Kidney epithelial cell (primary cell): ENCODE measurements around the gene CHERP. TPM values are rescaled to one million over a fixed set of nuclear protein-coding genes. Genes with fewer than 3 reads are reported as not detected.

Experiments used
- DNase-seq: peaks from one replicate; pipeline ENCODE4 v3.0.0-alpha.2; 2010; ENCODE audit warnings: low read depth
- H3K27me3 ChIP-seq: 2 replicates; pipeline ENCODE4 v1.6.0; 2011; ENCODE audit warnings: low read length; ENCODE audit not compliant: control insufficient read depth, insufficient read depth
- H3K36me3 ChIP-seq: 2 replicates; pipeline ENCODE4 v1.5.1; 2011; ENCODE audit warnings: low read length; ENCODE audit not compliant: control insufficient read depth, insufficient read depth
- H3K4me3 ChIP-seq: 2 replicates; pipeline ENCODE4 v1.5.1; 2011; ENCODE audit warnings: low read depth, mild to moderate bottlenecking, control low read depth, low read length
- total RNA-seq: library from RNA; depleted of rRNA; stranded (reverse); fragments of >200 nt; gene quantifications from 2 replicates; pipeline ENCODE4 v1.2.3, GENCODE V29; 2015
- TF ChIP-seq, protein P1 (sequence below): IDR thresholded peaks from 2 replicates; pipeline ENCODE4 v1.5.1; 2011; ENCODE audit warnings: mild to moderate bottlenecking, moderate library complexity, low read length, control low read depth, inconsistent platforms; ENCODE audit not compliant: insufficient read depth, poor library complexity, severe bottlenecking

CHERP gene
- total RNA-seq, 1 donor from 2014 or later, result 10.3 TPM

DNA sequence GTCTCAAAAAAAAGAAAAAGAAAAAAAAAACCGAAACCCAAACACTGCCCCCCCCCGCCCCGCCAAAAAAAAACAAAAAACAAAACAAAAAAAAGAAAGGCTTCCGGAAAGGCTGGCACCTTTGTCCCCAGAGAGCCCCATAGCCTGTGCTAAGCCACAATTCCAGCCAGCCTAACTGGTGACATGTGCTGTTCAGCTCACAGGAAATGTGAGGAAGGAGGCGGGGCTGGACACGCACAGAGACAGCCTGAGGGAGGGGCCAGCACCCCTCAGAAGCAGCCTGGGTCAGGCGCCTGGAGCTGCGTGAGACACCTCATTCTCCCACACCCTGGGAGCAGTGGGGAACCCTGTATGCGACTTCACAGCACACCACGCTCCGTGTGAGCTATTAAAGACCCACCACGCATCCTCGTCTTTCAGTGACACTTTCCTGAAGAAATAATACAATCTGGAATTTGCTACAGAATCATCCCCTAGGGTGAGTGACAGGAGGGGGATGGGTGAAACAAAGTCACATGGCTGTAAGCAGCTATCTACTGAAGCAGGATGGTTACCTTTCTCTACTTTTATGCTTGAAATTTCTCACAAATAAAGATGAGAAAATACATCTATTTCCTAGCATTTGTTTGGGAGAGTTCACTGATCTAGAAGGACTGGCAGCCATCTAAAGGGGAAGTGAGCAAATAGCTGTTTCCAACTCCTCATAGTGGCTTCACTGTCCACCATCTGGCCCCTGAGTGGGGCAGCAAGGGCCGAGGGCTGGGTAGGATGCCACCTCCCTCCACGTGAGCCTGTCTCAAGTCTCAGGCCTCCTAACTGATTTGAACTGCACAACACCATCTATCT, 42.2 kb upstream of the CHERP start:
- DNase-seq, result no peak
- H3K27me3 ChIP-seq, result no peaks in the 10 kb centered on the region
- H3K4me3 ChIP-seq, result no peak overlapping the region
- H3K36me3 ChIP-seq, result no peaks in the 10 kb centered on the region
- TF ChIP-seq, protein P1, sequence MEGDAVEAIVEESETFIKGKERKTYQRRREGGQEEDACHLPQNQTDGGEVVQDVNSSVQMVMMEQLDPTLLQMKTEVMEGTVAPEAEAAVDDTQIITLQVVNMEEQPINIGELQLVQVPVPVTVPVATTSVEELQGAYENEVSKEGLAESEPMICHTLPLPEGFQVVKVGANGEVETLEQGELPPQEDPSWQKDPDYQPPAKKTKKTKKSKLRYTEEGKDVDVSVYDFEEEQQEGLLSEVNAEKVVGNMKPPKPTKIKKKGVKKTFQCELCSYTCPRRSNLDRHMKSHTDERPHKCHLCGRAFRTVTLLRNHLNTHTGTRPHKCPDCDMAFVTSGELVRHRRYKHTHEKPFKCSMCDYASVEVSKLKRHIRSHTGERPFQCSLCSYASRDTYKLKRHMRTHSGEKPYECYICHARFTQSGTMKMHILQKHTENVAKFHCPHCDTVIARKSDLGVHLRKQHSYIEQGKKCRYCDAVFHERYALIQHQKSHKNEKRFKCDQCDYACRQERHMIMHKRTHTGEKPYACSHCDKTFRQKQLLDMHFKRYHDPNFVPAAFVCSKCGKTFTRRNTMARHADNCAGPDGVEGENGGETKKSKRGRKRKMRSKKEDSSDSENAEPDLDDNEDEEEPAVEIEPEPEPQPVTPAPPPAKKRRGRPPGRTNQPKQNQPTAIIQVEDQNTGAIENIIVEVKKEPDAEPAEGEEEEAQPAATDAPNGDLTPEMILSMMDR, result no peak

DNA sequence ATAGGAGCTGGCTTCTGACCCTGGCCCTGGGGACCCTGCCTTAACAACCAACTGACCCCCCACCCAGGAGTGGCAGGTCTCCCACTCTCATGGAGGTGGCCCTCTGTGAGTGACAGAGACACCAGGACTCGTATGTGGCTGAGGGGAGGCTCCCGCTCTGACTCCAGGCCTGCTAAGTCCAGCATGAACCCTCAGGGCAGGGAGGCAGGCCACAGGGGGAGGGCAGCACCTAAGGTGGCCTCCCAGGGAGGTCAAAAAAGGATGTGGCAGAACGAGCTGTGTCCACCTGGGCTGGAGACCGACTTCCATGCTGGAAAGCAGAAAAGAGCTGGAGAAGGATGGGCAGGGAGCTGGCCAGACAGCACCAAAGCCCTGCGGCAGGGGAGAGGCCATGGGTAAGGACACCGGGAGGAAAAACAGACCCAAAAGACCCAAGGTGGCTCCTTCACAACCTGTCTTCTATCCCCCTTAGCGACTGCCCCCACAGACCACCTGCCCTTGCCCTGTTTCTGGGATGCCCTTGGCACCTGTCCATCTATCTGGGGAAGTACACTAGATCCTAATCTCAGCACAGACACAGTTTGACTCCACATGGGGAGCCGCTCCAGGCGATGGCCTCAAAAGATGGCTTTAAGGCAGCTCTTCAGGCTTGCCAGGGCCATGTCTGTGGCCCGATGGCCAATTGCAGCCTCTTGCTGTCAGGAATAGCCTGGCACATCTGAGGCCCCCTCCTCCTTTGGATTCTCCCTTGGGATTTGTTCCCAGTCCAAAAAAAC, 40.4 kb upstream of the CHERP start:
- no peak for DNase-seq
- H3K36me3 ChIP-seq, result no peaks in the 10 kb centered on the region
- TF ChIP-seq, protein P1, result no peak

DNA sequence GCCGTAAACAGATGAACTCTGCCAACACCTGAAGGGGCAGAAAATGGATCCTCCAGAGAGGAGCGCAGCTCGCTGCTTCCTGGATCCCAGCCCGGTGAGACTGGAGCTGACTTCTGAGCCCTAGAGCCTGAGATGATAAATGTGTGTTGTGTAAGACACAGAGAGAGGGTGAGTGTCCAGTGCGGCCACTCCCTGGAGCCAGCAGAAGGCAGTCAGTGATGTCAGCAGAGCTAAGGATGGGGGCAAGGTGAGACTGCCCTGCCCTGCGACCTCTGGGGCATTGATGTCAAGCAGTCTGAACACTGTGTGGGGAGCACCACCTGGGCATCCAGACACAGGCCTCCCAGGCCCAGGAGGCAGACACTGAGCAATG, 39.7 kb upstream of the CHERP start:
- Histone ChIP-seq H3K36me3 (no peaks in the 10 kb centered on the region), H3K27me3 (no peaks in the 10 kb centered on the region), H3K4me3 (no peak overlapping the region)
- TF ChIP-seq, protein P1, result no peak
- DNase-seq, result no peak

More for the DNA sequence above, 40.4 kb upstream of the CHERP start:
- H3K27me3 ChIP-seq, result no peaks in the 10 kb centered on the region
- H3K4me3 ChIP-seq, result no peak overlapping the region

DNA sequence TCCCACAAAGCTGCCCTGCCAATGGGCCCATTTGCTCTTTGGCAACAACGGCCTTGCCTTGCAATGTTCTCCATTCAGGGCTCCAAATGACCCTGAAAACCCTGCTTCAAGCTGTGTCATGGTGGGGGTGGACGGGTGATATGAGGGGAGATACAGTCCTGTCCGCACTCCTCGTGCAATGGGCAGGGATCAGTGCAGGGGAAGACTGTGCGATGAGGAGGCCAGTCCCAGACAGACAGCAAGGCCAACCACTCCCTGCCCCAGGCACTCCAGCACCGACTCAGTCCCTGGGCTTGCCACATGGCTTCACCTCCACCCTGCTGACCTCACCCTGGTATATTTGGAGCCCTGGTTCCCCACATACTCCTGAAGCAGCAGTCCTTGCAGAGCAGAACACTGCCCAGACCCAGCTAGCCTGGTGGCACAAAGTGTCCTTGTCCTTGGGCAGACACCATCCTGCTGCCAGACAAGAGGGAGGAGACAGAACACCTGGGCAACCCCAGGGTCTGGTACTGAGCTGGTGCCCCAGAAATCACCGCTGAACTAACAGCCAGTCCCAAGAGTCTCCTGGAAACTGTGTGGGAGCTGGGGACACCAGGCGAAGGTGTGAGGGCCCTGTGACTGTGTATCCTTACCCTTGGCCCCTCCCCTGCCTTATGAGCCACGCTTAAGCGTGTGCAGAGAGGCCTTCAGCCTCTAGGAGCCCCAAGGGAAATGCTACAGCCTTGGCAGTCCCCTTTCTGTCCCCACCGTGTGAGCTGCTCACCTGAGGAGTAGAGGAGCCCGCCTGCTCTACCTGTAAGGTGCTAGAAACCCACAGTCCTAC, 39.1 kb upstream of the CHERP start:
- TF ChIP-seq, protein P1, result no peak
- Histone ChIP-seq H3K36me3 (no peaks in the 10 kb centered on the region), H3K4me3 (no peak overlapping the region), H3K27me3 (no peaks in the 10 kb centered on the region)
- DNase-seq, result no peak

DNA sequence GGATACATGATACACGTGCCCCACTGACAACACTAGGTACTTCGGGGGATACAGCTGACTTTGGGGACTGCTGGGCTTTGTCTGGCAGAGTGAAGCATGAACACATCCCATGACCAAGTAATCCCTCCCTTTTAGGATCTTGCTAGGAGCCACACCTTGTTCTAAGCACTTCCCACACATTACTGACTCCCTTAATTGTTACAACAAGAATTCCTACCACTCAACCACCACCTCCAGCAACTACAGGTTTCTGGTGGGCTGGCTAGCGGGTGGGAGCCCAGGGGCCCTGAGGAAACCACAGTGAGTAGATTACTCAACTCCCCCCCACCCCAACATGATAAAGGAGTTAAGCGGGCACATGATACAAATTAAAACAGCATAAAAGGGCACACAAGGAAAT, 37.1 kb upstream of the CHERP start:
- Histone ChIP-seq H3K27me3 (no peaks in the 10 kb centered on the region), H3K4me3 (no peak overlapping the region), H3K36me3 (no peaks in the 10 kb centered on the region)
- TF ChIP-seq, protein P1, result no peak
- no peak for DNase-seq
